Measurements from ENCODE around the gene PLEKHG1. TPM values are rescaled to one million over a fixed set of nuclear protein-coding genes. Genes with fewer than 3 reads are reported as not detected.

The PLEKHG1 gene
- total and polyA plus RNA-seq, 4 donors = 3.0 to 11.9 (median 5.2) TPM

DNA sequence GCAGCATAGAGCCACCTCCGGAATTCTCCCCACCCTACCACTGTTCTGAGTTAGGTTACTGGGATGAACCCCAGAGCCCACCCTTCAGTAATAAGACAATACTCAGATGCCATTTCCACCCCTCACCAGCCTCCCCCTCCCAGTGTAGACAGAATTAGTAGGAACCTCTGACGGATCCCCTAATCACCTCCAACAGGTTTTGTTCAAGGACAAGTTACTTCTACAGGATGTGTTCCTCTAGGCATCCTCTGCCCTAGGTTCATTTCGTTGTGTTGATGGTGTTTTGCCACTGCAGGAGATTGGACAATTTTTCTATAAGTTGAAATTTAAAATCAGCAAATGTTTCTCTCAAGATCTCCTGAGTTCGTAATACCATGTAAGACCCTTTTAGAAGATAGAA lies 22.8 kb downstream of the PLEKHG1 start:
- Histone ChIP-seq H3K27ac (ENCODE audit: low read depth in 1 of 2, low read length in 2 of 2) (no peak overlapping the region), H3K9me3 (ENCODE audit: control insufficient read depth in 4 of 4, low read length in 3 of 4) (no peaks in the 10 kb centered on the region), H3K4me1 (ENCODE audit: control insufficient read depth in 4 of 4, insufficient read depth in 4 of 4, low read length in 3 of 4) (peaks cover 0 to under 1% (median 0%) of the 10 kb centered on the region in 4 donors)

DNA sequence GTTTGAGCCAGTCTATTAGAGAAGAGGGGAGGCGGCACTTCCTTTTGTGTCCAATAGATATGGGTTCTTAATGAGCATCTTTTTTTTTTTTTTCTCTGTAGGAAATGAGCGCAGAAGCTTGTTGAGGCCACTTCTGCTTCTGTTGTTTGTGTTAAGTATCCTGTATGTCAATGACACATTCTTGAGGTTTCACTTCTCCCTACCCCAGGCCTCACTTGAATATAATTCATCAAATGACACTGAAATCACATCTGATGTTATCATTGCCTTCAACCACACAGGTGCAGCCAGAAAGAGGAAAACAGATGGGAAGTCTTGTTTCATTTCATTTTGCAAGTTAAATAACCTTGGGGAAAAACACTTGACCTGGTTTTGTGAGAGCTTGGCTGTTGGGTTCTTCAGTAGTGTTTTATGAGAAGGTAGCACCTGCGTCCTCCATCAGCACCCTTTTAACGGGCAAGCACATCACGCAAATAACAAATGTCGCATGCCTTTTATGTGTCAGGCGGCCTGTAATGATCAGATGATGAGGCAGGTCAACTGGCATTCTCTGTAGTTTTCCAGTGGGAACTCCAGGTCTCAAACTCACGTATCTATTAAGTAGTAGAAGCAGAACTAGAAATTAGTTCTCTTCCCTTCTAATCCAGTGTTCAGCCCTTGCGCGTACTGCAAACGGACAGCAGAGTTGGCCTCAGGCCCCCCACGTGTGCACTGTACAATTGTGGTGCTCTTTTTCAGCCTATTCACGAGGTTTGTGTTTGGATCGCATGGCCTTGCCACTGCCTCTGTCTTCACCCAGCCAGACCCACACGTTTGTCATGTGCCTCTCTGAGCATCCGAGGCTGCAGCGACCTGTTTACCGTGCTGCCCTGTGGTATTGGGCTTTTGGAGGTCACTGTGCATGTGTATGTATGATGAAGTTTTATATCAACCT lies 23.5 kb downstream of the PLEKHG1 start:
- H3K4me3 ChIP-seq (ENCODE audit: low read depth in 1 of 3, low read length in 3 of 3) = no peak overlapping the region
- H3K27ac ChIP-seq (ENCODE audit: low read depth in 1 of 2, low read length in 2 of 2) = no peak overlapping the region

More for the DNA sequence above, 22.8 kb downstream of the PLEKHG1 start:
- DNase-seq (ENCODE audit: low spot score) = no peak
- no peak for TF ChIP-seq FOXA2 (IDR thresholded peaks at IDR 0.05)
- no peak for TF ChIP-seq RAD21 (IDR thresholded peaks at IDR 0.05)
- H3K36me3 ChIP-seq (ENCODE audit: control insufficient read depth in 4 of 4, insufficient read depth in 3 of 4, low read depth in 1 of 4, low read length in 3 of 4) = no peaks in the 10 kb centered on the region
- WGBS = 88% methylated on average over 4 of the region's 4 CpGs
- H3K27me3 ChIP-seq (ENCODE audit: control insufficient read depth in 4 of 4, insufficient read depth in 4 of 4, low read length in 3 of 4) = no peaks in the 10 kb centered on the region
- H3K9ac ChIP-seq (ENCODE audit: low read depth in 1 of 2, low read length in 2 of 2) = no peak overlapping the region
- H3K4me3 ChIP-seq (ENCODE audit: low read depth in 1 of 3, low read length in 3 of 3) = no peak overlapping the region

DNA sequence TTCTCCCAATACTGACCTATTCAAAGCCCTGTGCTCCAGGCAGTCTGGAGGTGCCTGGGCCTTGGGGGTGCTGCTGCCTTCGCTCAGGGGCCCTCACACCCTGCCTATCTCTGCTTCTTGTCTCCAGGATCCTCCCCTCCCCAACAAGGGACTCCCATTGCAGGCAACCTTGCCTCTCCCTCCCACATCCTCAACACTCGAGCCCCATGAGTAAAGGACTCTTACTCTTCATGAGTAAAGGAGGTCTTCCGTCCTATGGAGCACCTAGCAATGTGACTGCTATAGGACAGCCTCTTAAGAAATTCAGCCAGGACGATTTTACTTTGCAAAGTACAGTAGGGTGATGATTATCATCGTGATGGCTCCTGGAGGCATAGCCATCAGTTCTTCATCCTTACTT lies 24.5 kb downstream of the PLEKHG1 start:
- no peaks in the 10 kb centered on the region for H3K9me3 ChIP-seq (ENCODE audit: control insufficient read depth in 4 of 4, low read length in 3 of 4)
- H3K36me3 ChIP-seq (ENCODE audit: control insufficient read depth in 4 of 4, insufficient read depth in 3 of 4, low read depth in 1 of 4, low read length in 3 of 4) = no peaks in the 10 kb centered on the region
- TF ChIP-seq TAF1 (conservative IDR thresholded peaks at IDR 0.05) (no peak), YY1 (IDR thresholded peaks at IDR 0.05) (no peak), JUND (IDR thresholded peaks at IDR 0.05) (no peak), HNF4A (conservative IDR thresholded peaks at IDR 0.05) (no peak), RXRA (IDR thresholded peaks at IDR 0.05) (no peak)
- TF ChIP-seq, protein P1, sequence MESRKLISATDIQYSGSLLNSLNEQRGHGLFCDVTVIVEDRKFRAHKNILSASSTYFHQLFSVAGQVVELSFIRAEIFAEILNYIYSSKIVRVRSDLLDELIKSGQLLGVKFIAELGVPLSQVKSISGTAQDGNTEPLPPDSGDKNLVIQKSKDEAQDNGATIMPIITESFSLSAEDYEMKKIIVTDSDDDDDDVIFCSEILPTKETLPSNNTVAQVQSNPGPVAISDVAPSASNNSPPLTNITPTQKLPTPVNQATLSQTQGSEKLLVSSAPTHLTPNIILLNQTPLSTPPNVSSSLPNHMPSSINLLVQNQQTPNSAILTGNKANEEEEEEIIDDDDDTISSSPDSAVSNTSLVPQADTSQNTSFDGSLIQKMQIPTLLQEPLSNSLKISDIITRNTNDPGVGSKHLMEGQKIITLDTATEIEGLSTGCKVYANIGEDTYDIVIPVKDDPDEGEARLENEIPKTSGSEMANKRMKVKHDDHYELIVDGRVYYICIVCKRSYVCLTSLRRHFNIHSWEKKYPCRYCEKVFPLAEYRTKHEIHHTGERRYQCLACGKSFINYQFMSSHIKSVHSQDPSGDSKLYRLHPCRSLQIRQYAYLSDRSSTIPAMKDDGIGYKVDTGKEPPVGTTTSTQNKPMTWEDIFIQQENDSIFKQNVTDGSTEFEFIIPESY (IDR thresholded peaks at IDR 0.05) = no peak
- no peak overlapping the region for H3K4me3 ChIP-seq (ENCODE audit: low read depth in 1 of 3, low read length in 3 of 3)
- no peak overlapping the region for H3K9ac ChIP-seq (ENCODE audit: low read depth in 1 of 2, low read length in 2 of 2)
- 92% methylated on average over 5 of the region's 5 CpGs for WGBS
- H3K4me1 ChIP-seq (ENCODE audit: control insufficient read depth in 4 of 4, insufficient read depth in 4 of 4, low read length in 3 of 4) = peaks cover 0 to 15% (median 11%) of the 10 kb centered on the region in 4 donors
- no peak for DNase-seq (ENCODE audit: low spot score)
- no peak overlapping the region for H3K27ac ChIP-seq (ENCODE audit: low read depth in 1 of 2, low read length in 2 of 2)
- no peaks in the 10 kb centered on the region for H3K27me3 ChIP-seq (ENCODE audit: control insufficient read depth in 4 of 4, insufficient read depth in 4 of 4, low read length in 3 of 4)

More for the DNA sequence above, 23.5 kb downstream of the PLEKHG1 start:
- DNase-seq (ENCODE audit: low spot score) = no peak
- H3K27me3 ChIP-seq (ENCODE audit: control insufficient read depth in 4 of 4, insufficient read depth in 4 of 4, low read length in 3 of 4) = no peaks in the 10 kb centered on the region
- H3K36me3 ChIP-seq (ENCODE audit: control insufficient read depth in 4 of 4, insufficient read depth in 3 of 4, low read depth in 1 of 4, low read length in 3 of 4) = no peaks in the 10 kb centered on the region
- 86% methylated on average over 18 of the region's 18 CpGs for WGBS
- no peaks in the 10 kb centered on the region for H3K9me3 ChIP-seq (ENCODE audit: control insufficient read depth in 4 of 4, low read length in 3 of 4)
- H3K4me1 ChIP-seq (ENCODE audit: control insufficient read depth in 4 of 4, insufficient read depth in 4 of 4, low read length in 3 of 4) = peaks cover 0 to 7% (median 3%) of the 10 kb centered on the region in 4 donors
- TF ChIP-seq TAF1 (conservative IDR thresholded peaks at IDR 0.05) (no peak), RAD21 (IDR thresholded peaks at IDR 0.05) (peak in 1 of 2 donors; percentile 5)
- no peak overlapping the region for H3K9ac ChIP-seq (ENCODE audit: low read depth in 1 of 2, low read length in 2 of 2)

DNA sequence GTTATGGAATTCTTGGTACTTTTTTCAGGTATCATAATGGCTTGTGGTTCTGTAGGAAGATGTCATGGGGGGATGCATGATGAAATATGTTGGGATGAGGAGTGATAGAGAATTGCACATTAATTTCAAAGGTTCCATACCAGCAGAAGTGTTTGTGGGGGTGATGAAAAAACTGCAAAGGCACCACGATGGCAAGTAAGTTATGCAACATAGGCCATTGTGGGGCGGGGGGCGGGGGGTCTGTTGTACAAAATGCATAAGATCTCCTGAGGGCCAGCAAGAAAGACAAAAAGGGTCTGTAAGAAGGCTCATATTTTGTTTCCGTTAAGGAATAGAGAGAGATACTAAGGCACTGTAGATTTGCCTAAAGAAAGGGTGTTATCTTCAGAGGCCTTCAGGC lies 26.2 kb downstream of the PLEKHG1 start:
- Histone ChIP-seq H3K4me1 (ENCODE audit: control insufficient read depth in 4 of 4, insufficient read depth in 4 of 4, low read length in 3 of 4) (peaks cover 8 to 17% (median 15%) of the 10 kb centered on the region in 4 donors), H3K27me3 (ENCODE audit: control insufficient read depth in 4 of 4, insufficient read depth in 4 of 4, low read length in 3 of 4) (no peaks in the 10 kb centered on the region), H3K27ac (ENCODE audit: low read depth in 1 of 2, low read length in 2 of 2) (no peak overlapping the region), H3K9me3 (ENCODE audit: control insufficient read depth in 4 of 4, low read length in 3 of 4) (no peaks in the 10 kb centered on the region), H3K4me3 (ENCODE audit: low read depth in 1 of 3, low read length in 3 of 3) (no peak overlapping the region), H3K36me3 (ENCODE audit: control insufficient read depth in 4 of 4, insufficient read depth in 3 of 4, low read depth in 1 of 4, low read length in 3 of 4) (no peaks in the 10 kb centered on the region), H3K9ac (ENCODE audit: low read depth in 1 of 2, low read length in 2 of 2) (no peak overlapping the region)
- DNase-seq (ENCODE audit: low spot score) = no peak
- WGBS = 94% methylated on average over 4 of the region's 4 CpGs
- TF ChIP-seq, protein P1 (IDR thresholded peaks at IDR 0.05) = no peak
- TF ChIP-seq HNF4G (IDR thresholded peaks at IDR 0.05) = no peak
- no peak for TF ChIP-seq TAF1 (conservative IDR thresholded peaks at IDR 0.05)
- no peak for TF ChIP-seq FOXA1 (IDR thresholded peaks at IDR 0.05)
- TF ChIP-seq, protein P2, sequence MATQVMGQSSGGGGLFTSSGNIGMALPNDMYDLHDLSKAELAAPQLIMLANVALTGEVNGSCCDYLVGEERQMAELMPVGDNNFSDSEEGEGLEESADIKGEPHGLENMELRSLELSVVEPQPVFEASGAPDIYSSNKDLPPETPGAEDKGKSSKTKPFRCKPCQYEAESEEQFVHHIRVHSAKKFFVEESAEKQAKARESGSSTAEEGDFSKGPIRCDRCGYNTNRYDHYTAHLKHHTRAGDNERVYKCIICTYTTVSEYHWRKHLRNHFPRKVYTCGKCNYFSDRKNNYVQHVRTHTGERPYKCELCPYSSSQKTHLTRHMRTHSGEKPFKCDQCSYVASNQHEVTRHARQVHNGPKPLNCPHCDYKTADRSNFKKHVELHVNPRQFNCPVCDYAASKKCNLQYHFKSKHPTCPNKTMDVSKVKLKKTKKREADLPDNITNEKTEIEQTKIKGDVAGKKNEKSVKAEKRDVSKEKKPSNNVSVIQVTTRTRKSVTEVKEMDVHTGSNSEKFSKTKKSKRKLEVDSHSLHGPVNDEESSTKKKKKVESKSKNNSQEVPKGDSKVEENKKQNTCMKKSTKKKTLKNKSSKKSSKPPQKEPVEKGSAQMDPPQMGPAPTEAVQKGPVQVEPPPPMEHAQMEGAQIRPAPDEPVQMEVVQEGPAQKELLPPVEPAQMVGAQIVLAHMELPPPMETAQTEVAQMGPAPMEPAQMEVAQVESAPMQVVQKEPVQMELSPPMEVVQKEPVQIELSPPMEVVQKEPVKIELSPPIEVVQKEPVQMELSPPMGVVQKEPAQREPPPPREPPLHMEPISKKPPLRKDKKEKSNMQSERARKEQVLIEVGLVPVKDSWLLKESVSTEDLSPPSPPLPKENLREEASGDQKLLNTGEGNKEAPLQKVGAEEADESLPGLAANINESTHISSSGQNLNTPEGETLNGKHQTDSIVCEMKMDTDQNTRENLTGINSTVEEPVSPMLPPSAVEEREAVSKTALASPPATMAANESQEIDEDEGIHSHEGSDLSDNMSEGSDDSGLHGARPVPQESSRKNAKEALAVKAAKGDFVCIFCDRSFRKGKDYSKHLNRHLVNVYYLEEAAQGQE (IDR thresholded peaks at IDR 0.05) = no peak
- no peak for TF ChIP-seq YY1 (IDR thresholded peaks at IDR 0.05)
- no peak for TF ChIP-seq EGR1 (IDR thresholded peaks at IDR 0.05; ENCODE audit: low read depth in 2 of 2)

Data from liver (tissue), 9 donors.